ENCODE measurements around the gene VPS18. TPM values are rescaled to one million over a fixed set of nuclear protein-coding genes. Genes with fewer than 3 reads are reported as not detected.
A peak's percentile ranks its signal among the peaks of the same experiment; 100 is the strongest.

VPS18 gene
- total RNA-seq, 1 experiment from 2014 or later = 9.6 TPM

GRCh38 chr15:40922608-40923005, 28.4 kb downstream of the VPS18 start:
- Histone ChIP-seq H3K9me2 (ENCODE audit: insufficient read depth) (no peaks in the 10 kb centered on the region), H3K27ac (no peak overlapping the region), H3K9me3 (ENCODE audit: insufficient read depth, low read depth) (no peaks in the 10 kb centered on the region), H3K4me2 (no peak overlapping the region), H3K36me3 (ENCODE audit: low read depth) (no peaks in the 10 kb centered on the region), H3K79me2 (ENCODE audit: low read depth) (no peaks in the 10 kb centered on the region), H3F3A (ENCODE audit: insufficient read depth, low read depth) (peaks cover 4% of the 10 kb centered on the region; the same call in 1 of the 2 replicates), H3K27me3 (ENCODE audit: insufficient read depth, low read depth) (peaks cover 17% of the 10 kb centered on the region), H2AFZ (no peak overlapping the region), H3K4me1 (replicated peaks; ENCODE audit: insufficient read depth) (0 out of 2 replicates have a peak, but pooled peaks cover 6% of the 10 kb centered on the region), H3K4me3 (no peak overlapping the region), H4K20me1 (ENCODE audit: insufficient read depth) (no peaks in the 10 kb centered on the region)
- intact Hi-C loops (cut with micrococcal nuclease; ENCODE audit: unreplicated experiment) = no loop called here
- BruUV-seq (replicated peaks) = no TSS peak
- POLR2A ChIA-PET (ENCODE audit: unreplicated experiment) = no interaction called here
- CTCF ChIA-PET = no interaction called here
- DNase-seq = no peak
- TF ChIP-seq EZH2 (IDR thresholded peaks at IDR 0.05; ENCODE audit: low read depth) (no peak), CTCF (conservative IDR thresholded peaks at IDR 0.05) (no peak)

- Histone ChIP-seq H3K27ac (no peak overlapping the region), H3K36me3 (ENCODE audit: low read depth) (no peaks in the 10 kb centered on the region), H3K4me3 (no peak overlapping the region), H4K20me1 (ENCODE audit: insufficient read depth) (no peaks in the 10 kb centered on the region), H3K9me2 (ENCODE audit: insufficient read depth) (no peaks in the 10 kb centered on the region), H3K4me1 (replicated peaks; ENCODE audit: insufficient read depth) (0 out of 2 replicates have a peak, but pooled peaks cover 6% of the 10 kb centered on the region), H3F3A (ENCODE audit: insufficient read depth, low read depth) (peaks cover 5% of the 10 kb centered on the region; the same call in 1 of the 2 replicates), H3K4me2 (no peak overlapping the region), H3K79me2 (ENCODE audit: low read depth) (no peaks in the 10 kb centered on the region), H2AFZ (no peak overlapping the region), H3K9me3 (ENCODE audit: insufficient read depth, low read depth) (no peaks in the 10 kb centered on the region), H3K27me3 (ENCODE audit: insufficient read depth, low read depth) (peaks cover 17% of the 10 kb centered on the region)
- ChIA-PET CTCF (no interaction called here), POLR2A (ENCODE audit: unreplicated experiment) (no interaction called here)
- TF ChIP-seq CTCF (conservative IDR thresholded peaks at IDR 0.05) (no peak), EZH2 (IDR thresholded peaks at IDR 0.05; ENCODE audit: low read depth) (no peak)
- BruUV-seq (replicated peaks) = no TSS peak
- intact Hi-C loops (cut with micrococcal nuclease; ENCODE audit: unreplicated experiment) = no loop called here
- DNase-seq = no peak
Observed at GRCh38 chr15:40923551-40923950, 29.3 kb downstream of the VPS18 start.

GRCh38 chr15:40925495-40925862, 31.2 kb downstream of the VPS18 start:
- no TSS peak for BruUV-seq (replicated peaks)
- Histone ChIP-seq H3K27ac (no peak overlapping the region), H3K27me3 (ENCODE audit: insufficient read depth, low read depth) (peaks cover 23% of the 10 kb centered on the region), H3K4me3 (no peak overlapping the region), H3K9me2 (ENCODE audit: insufficient read depth) (no peaks in the 10 kb centered on the region), H3K9me3 (ENCODE audit: insufficient read depth, low read depth) (no peaks in the 10 kb centered on the region), H3K4me2 (peak overlapping the region; percentile 76; the same call in 1 of the 2 replicates), H3K4me1 (replicated peaks; ENCODE audit: insufficient read depth) (0 out of 2 replicates have a peak, but pooled peaks cover 6% of the 10 kb centered on the region), H3F3A (ENCODE audit: insufficient read depth, low read depth) (peaks cover 9% of the 10 kb centered on the region; the same call in 1 of the 2 replicates), H3K36me3 (ENCODE audit: low read depth) (no peaks in the 10 kb centered on the region), H3K79me2 (ENCODE audit: low read depth) (no peaks in the 10 kb centered on the region), H2AFZ (no peak overlapping the region), H4K20me1 (ENCODE audit: insufficient read depth) (no peaks in the 10 kb centered on the region)
- ChIA-PET CTCF (interaction anchor here (0.6 kb wide), 1 partner anchor 324 kb away, joined by 6 read pairs; no protein-coding TSS in a partner anchor), POLR2A (ENCODE audit: unreplicated experiment) (no interaction called here)
- no peak for TF ChIP-seq CTCF (conservative IDR thresholded peaks at IDR 0.05)
- no peak for DNase-seq
- intact Hi-C loops (cut with micrococcal nuclease; ENCODE audit: unreplicated experiment) = no loop called here

All from PC-9 (cell line).